Amniotic stem cell (primary cell): Measurements from ENCODE around the gene SLC35B4.

Experiments used
- DNase-seq: peaks from one replicate; lab custom pipeline; 2025; lab: John Stamatoyannopoulos, UW

Gene SLC35B4

GRCh38 chr7:134290286-134290685, 26.4 kb downstream of the SLC35B4 start:
- DNase-seq = no peak

DNA sequence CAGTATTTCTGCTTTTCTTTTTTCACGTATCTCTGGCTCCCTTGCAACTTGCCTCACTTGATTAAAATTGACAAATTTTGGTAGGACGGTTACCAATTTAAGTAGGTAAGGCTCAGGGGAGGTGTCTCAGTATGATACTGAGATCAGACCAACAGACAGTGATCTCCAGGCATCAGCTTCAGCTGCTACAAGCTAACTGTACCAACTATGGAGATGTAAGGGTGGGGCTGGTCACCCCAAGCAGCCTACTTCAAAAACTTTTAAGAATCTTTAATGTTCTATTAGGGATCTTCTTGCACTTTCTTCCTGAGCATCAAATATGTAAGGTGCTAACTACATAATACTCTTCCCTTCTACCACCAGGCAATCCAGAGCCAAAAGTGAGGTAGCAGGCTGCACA, 26.9 kb downstream of the SLC35B4 start:
- no peak for DNase-seq

GRCh38 chr7:134289423-134289822, 27.3 kb downstream of the SLC35B4 start:
- DNase-seq = no peak

DNA sequence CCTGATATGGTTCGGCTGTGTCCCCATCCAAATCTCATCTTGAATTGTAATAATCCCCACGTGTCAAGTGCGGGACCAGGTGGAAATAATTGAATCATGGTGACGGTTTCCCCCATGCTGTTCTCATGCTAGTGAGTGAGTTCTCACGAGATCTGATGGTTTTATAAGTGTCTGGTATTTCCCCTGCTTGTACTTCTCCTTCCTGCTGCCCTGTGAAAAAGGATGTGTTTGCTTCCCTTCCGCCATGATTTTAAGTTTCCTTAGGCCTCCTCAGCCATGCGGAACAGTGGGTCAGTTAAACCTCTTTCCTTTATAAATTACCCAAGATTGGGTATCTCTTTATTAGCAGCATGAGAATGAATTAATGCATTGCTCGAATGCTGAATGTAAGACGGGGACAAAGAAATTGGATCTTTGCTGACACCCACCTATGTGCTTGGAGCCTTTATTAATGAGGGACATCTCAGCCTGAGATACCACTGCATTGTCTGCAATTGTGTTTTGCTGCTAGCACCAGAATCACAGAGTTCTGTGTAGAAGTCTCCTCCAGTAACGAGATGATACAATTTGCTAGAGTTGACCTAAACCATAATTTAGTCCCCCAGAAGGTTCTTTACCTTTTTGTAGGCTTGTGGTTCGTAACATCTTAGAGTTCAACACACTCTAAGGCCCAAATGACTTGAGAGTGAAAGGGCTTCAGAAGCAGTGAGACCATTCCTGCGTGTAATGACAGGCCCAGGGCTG, 28.6 kb downstream of the SLC35B4 start:
- DNase-seq = no peak

DNA sequence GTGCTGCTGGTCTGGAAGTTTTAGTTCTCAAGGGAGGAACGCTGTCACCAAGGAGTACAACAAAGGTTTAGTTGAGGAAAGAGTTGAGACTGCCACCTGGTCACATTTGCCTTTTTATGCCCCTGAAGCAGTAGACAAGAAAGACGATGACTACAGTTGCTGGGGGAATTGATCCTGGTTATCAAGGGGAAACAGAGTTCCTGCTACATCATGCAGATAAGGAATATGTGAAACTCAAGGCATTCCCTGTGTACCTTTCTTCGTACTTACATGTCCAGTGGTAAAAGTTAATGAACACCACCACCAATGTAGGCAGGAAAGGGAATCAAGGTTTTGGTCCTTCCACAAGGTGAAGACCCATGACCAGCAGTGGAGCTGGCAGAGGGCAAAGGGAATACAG, 31.8 kb downstream of the SLC35B4 start:
- DNase-seq = no peak

DNA sequence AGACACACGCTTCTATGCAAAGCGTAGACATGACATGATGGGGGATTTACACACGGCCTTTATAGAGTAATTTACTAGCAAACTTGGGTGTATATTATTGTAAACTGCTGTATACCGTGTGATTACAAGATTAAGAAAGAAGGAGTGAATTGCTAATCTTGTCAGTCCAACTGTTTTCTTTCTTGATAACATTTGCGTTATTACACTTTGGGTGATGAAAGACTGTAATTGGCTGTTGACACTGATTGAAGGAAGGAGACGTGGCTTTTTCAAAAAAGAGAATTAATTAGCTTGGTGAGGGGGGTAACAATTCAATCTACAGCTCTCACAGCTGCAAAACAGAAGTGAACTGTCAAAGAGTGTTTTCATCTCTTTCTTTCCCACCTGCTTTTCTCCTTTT, 32.7 kb downstream of the SLC35B4 start:
- no peak for DNase-seq

- DNase-seq = no peak
Observed at GRCh38 chr7:134280508-134280907, 36.2 kb downstream of the SLC35B4 start.

GRCh38 chr7:134279898-134280297, 36.8 kb downstream of the SLC35B4 start:
- no peak for DNase-seq

GRCh38 chr7:134279336-134279735, 37.4 kb downstream of the SLC35B4 start:
- no peak for DNase-seq

- no peak for DNase-seq
Observed at GRCh38 chr7:134278502-134279153, 38.1 kb downstream of the SLC35B4 start.

- no peak for DNase-seq
Observed at GRCh38 chr7:134276951-134277350, 39.8 kb downstream of the SLC35B4 start.

DNA sequence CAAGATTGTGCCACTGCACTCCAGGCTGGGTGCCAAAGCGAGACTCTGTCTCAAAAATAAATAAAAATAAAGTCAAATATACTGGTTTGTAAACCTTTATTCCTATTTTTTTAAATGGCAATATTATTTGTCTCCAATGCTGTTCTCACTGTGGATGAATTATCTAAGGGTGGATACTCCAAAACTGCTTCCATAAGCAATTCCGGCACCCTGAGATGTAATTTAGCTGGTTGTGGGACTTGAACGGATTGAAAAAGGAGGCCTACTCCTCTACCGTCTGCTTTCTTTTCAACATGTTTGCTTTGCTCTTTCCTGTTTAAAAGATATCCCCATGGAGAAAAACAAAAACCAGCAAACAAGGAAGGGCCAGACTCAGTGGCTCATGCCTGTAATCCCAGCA, 54.4 kb downstream of the SLC35B4 start:
- DNase-seq = no peak

- no peak for DNase-seq
Observed at GRCh38 chr7:134255814-134256213, 60.9 kb downstream of the SLC35B4 start.

DNA sequence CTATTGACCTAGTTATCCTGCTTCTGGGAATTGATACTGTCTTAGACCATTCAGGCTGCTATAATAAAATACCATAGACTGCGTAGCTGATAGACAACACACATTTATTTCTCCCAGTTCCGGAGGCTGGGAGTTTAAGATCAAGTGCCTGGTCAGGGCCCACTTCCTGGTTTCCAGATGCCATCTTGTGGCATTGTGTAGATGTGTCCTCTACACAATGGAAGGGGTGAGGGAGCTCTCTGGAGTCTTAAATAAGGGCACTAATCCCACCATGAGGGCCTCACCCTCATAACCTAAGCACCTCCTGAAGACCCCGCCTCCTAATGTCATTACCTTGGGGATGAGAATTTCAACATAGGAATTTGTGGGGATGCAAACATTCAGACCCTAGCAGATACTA, 62.4 kb downstream of the SLC35B4 start:
- no peak for DNase-seq

- DNase-seq = no peak
Observed at GRCh38 chr7:134248196-134248595, 68.5 kb downstream of the SLC35B4 start.

DNA sequence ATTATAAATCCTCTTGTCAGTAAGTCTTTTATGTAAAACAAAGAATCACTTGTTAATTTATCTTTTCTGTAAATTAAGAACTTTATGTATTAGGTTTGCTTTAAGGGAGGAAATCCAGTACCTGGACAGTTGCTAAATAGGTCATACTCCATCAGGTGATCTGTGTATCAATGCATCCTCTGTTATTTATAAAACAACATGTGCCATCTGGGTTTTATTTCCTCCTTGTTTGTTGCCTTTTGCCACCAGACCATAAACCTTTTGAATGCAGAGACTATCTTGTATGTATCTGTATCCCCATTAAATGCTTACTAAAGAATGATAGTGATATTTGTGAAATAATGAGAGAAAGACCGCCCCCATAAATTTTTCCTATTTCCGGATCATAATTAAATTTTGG, 70.0 kb downstream of the SLC35B4 start:
- no peak for DNase-seq

- DNase-seq = no peak
Observed at GRCh38 chr7:134246347-134246746, 70.4 kb downstream of the SLC35B4 start.

DNA sequence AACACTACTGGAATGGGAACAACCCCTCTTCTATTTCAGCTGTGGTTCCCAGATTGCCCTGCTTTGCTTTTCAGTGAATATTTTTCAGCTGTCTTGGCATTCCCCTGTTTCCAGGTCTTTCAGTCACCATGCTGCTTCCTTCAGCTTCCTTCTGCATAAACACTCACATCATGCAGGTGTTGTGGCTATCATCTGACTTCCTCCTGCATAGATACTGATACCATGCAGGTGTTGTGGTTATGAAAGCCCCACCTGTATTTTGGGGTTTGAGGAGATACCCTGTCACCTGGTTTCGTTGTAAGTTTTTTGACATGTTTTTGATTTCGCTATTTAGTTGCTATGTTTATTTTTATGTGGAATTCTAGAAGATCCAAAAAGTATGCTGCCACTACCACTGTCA, 71.5 kb downstream of the SLC35B4 start:
- no peak for DNase-seq
